ENCODE results near the gene IL20RB. TPM values are rescaled to one million over a fixed set of nuclear protein-coding genes. Genes with fewer than 3 reads are reported as not detected.

Gene IL20RB
- total and polyA plus RNA-seq, 2 donors (not counting 3 experiments of a cell fraction or from before 2014, with no cell fraction given), result 0.79 to 1.6 TPM

DNA sequence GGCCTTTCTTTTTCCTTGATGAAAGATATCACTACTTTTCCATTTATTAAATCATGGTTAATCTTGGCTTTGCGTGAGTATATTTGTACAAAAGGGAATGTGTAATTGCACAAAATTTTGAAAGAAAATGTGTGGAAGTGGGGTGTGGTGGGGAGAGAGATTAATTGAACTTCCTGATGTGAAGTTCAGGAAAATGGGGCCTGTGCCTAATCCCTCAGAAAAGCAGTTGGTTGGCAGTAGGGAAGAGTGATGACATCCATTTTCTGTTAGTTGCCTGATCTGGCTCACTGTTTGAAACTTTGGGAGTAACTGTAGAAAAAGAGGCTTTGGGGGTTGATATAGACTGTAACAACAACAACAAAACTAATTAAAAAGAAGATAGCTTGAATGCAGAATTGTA lies 10.8 kb upstream of the IL20RB start:
- TF ChIP-seq EZH2 (IDR thresholded peaks at IDR 0.05; ENCODE audit: borderline replicate concordance, low read depth, low read length, severe bottlenecking), result no peak
- no peak for TF ChIP-seq POLR2AphosphoS5 (IDR thresholded peaks at IDR 0.05; ENCODE audit: insufficient read depth, low read depth, low read length)
- no peak for TF ChIP-seq GATA2 (IDR thresholded peaks at IDR 0.05; ENCODE audit: insufficient read depth, insufficient read length, low read depth, low read length)
- TF ChIP-seq FOS (IDR thresholded peaks at IDR 0.05; ENCODE audit: borderline replicate concordance, insufficient read depth, low read length), result no peak
- FAIRE-seq, result no peak

DNA sequence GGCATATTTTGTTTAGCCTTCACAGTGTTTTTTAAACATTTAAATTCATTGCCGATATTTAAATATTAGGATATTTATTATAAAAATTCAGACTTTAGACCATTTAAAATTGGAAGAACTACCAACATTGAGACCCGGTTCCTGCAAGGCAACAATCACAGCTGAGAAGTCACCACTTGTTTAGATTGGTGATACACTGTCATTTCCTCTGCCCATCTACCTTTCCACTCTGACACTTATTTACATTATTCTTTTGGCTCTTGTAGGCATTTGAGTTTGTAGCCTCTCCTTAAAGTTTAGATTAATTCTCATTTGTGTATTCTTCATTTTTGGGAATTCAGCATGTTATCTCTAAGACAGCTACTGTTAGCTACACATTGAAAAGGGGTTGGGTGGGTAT lies 10.3 kb upstream of the IL20RB start:
- dilution Hi-C loops (cut with MboI; ENCODE audit: extremely low pct_ligation_motif_present, low sequenced_read_pairs) (no loop called here), intact Hi-C loops (cut with micrococcal nuclease) (loop anchor here (1.0 kb wide), 1 partner anchor 8 kb away; no protein-coding TSS in a partner anchor)
- H2AFZ ChIP-seq (ENCODE audit: low read depth, low read length), result no peak overlapping the region
- POLR2A ChIA-PET, result interaction anchor here (1.4 kb wide), 1 partner anchor 86 kb away, joined by 3 read pairs; the partner anchor contains the start of gene NCK1
- H3K36me3 ChIP-seq (ENCODE audit: control insufficient read depth in 2 of 2, extremely low read depth in 1 of 2, insufficient read depth in 2 of 2, low read length in 2 of 2), result peaks cover 2 to 6% of the 10 kb centered on the region in 2 experiments
- H3K27ac ChIP-seq (ENCODE audit: insufficient read depth, low read depth, low read length), result no peak overlapping the region
- BruUV-seq (replicated peaks), result no TSS peak
- no peaks in the 10 kb centered on the region for H4K20me1 ChIP-seq (replicated peaks; ENCODE audit: control insufficient read depth, extremely low read depth, insufficient read depth, low read length)
- peaks cover 23% of the 10 kb centered on the region for H3K4me1 ChIP-seq (ENCODE audit: control insufficient read depth, extremely low read depth, insufficient read depth, low read length)
- DNase-seq (ENCODE audit: low read depth, low spot score) (no peak), FAIRE-seq (no peak)
- H3K9me1 ChIP-seq (replicated peaks; ENCODE audit: control insufficient read depth, extremely low read depth, insufficient read depth, low read length), result no peaks in the 10 kb centered on the region
- no peak for TF ChIP-seq MYC (IDR thresholded peaks at IDR 0.05; ENCODE audit: low read depth, low read length)
- TF ChIP-seq POLR2AphosphoS5 (IDR thresholded peaks at IDR 0.05; ENCODE audit: insufficient read depth, low read depth, low read length), result no peak
- TF ChIP-seq POLR2A (IDR thresholded peaks at IDR 0.05; ENCODE audit: low read depth, low read length), result no peak
- TF ChIP-seq, protein P1, sequence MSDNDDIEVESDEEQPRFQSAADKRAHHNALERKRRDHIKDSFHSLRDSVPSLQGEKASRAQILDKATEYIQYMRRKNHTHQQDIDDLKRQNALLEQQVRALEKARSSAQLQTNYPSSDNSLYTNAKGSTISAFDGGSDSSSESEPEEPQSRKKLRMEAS (IDR thresholded peaks at IDR 0.05; ENCODE audit: insufficient read depth, insufficient read length), result no peak
- no peak for TF ChIP-seq CTCF (IDR thresholded peaks at IDR 0.05; ENCODE audit: extremely low read depth in 1 of 2, insufficient read depth in 1 of 2, low read depth in 1 of 2, low read length in 2 of 2)
- TF ChIP-seq GATA2 (IDR thresholded peaks at IDR 0.05; ENCODE audit: insufficient read depth, insufficient read length, low read depth, low read length), result no peak
- no peak for TF ChIP-seq EZH2 (IDR thresholded peaks at IDR 0.05; ENCODE audit: borderline replicate concordance, low read depth, low read length, severe bottlenecking)
- TF ChIP-seq FOS (IDR thresholded peaks at IDR 0.05; ENCODE audit: borderline replicate concordance, insufficient read depth, low read length), result no peak
- no peak for TF ChIP-seq JUN (IDR thresholded peaks at IDR 0.05; ENCODE audit: borderline replicate concordance, insufficient read depth, insufficient read length, low read depth)
- H3K9ac ChIP-seq (replicated peaks; ENCODE audit: extremely low read depth, insufficient read depth, low read length), result no peak overlapping the region
- CTCF ChIA-PET, result interaction anchor here (0.8 to 2.2 kb wide), 6 partner anchors 9 to 86 kb away, joined by 3 to 8 read pairs (median 3); partner anchors contain the start of gene NCK1
- H3K27me3 ChIP-seq (ENCODE audit: control insufficient read depth in 2 of 2, insufficient read depth in 2 of 2, low read length in 2 of 2), result no peaks in the 10 kb centered on the region
- H3K79me2 ChIP-seq (ENCODE audit: control insufficient read depth, insufficient read depth, low read length), result peaks cover 28% of the 10 kb centered on the region
- no peak overlapping the region for H3K4me3 ChIP-seq (replicated peaks in 1 of 3; ENCODE audit: insufficient read depth in 1 of 3, low read depth in 1 of 3, low read length in 3 of 3)
- no peak overlapping the region for H3K4me2 ChIP-seq (ENCODE audit: insufficient read depth, low read length)
- no peaks in the 10 kb centered on the region for H3K9me3 ChIP-seq (replicated peaks; ENCODE audit: control insufficient read depth, insufficient read depth, low read length)

More for the DNA sequence above, 10.8 kb upstream of the IL20RB start:
- H3K79me2 ChIP-seq (ENCODE audit: control insufficient read depth, insufficient read depth, low read length), result peaks cover 30% of the 10 kb centered on the region
- CTCF ChIA-PET, result interaction anchor here (1.1 to 2.2 kb wide), 4 partner anchors 8 to 76 kb away, joined by 3 to 8 read pairs (median 6); no protein-coding TSS in a partner anchor
- H2AFZ ChIP-seq (ENCODE audit: low read depth, low read length), result no peak overlapping the region
- no peak overlapping the region for H3K4me2 ChIP-seq (ENCODE audit: insufficient read depth, low read length)
- no peak for DNase-seq (ENCODE audit: low read depth, low spot score)
- peaks cover 2 to 6% of the 10 kb centered on the region in 2 experiments for H3K36me3 ChIP-seq (ENCODE audit: control insufficient read depth in 2 of 2, extremely low read depth in 1 of 2, insufficient read depth in 2 of 2, low read length in 2 of 2)
- intact Hi-C loops (cut with micrococcal nuclease), result loop anchor here (1.0 kb wide), 1 partner anchor 8 kb away; no protein-coding TSS in a partner anchor
- POLR2A ChIA-PET, result interaction anchor here (1.4 kb wide), 1 partner anchor 85 kb away, joined by 3 read pairs; the partner anchor contains the start of gene NCK1
- dilution Hi-C loops (cut with MboI; ENCODE audit: extremely low pct_ligation_motif_present, low sequenced_read_pairs), result no loop called here
- no peak overlapping the region for H3K9ac ChIP-seq (replicated peaks; ENCODE audit: extremely low read depth, insufficient read depth, low read length)
- no peaks in the 10 kb centered on the region for H3K9me1 ChIP-seq (replicated peaks; ENCODE audit: control insufficient read depth, extremely low read depth, insufficient read depth, low read length)
- H3K27ac ChIP-seq (ENCODE audit: insufficient read depth, low read depth, low read length), result no peak overlapping the region
- no peaks in the 10 kb centered on the region for H4K20me1 ChIP-seq (replicated peaks; ENCODE audit: control insufficient read depth, extremely low read depth, insufficient read depth, low read length)
- peaks cover 23% of the 10 kb centered on the region for H3K4me1 ChIP-seq (ENCODE audit: control insufficient read depth, extremely low read depth, insufficient read depth, low read length)
- H3K27me3 ChIP-seq (ENCODE audit: control insufficient read depth in 2 of 2, insufficient read depth in 2 of 2, low read length in 2 of 2), result no peaks in the 10 kb centered on the region
- BruUV-seq (replicated peaks), result no TSS peak
- H3K4me3 ChIP-seq (replicated peaks in 1 of 3; ENCODE audit: insufficient read depth in 1 of 3, low read depth in 1 of 3, low read length in 3 of 3), result no peak overlapping the region
- no peaks in the 10 kb centered on the region for H3K9me3 ChIP-seq (replicated peaks; ENCODE audit: control insufficient read depth, insufficient read depth, low read length)

Measured in endothelial cell of umbilical vein (primary cell).